ENCODE measurements around the gene CAMK2A.

GRCh38 chr5:150293091-150293941 is 3.7 kb upstream of the CAMK2A start:
- TF ChIP-seq, protein P1, sequence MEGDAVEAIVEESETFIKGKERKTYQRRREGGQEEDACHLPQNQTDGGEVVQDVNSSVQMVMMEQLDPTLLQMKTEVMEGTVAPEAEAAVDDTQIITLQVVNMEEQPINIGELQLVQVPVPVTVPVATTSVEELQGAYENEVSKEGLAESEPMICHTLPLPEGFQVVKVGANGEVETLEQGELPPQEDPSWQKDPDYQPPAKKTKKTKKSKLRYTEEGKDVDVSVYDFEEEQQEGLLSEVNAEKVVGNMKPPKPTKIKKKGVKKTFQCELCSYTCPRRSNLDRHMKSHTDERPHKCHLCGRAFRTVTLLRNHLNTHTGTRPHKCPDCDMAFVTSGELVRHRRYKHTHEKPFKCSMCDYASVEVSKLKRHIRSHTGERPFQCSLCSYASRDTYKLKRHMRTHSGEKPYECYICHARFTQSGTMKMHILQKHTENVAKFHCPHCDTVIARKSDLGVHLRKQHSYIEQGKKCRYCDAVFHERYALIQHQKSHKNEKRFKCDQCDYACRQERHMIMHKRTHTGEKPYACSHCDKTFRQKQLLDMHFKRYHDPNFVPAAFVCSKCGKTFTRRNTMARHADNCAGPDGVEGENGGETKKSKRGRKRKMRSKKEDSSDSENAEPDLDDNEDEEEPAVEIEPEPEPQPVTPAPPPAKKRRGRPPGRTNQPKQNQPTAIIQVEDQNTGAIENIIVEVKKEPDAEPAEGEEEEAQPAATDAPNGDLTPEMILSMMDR (IDR thresholded peaks at IDR 0.05): no peak
- no peak for TF ChIP-seq POLR2A (IDR thresholded peaks at IDR 0.05)
- TF ChIP-seq POLR2AphosphoS5 (IDR thresholded peaks at IDR 0.05): no peak

All from upper lobe of left lung (tissue), 4 donors.